ENCODE data around the gene MDGA2. TPM values are rescaled to one million over a fixed set of nuclear protein-coding genes. Genes with fewer than 3 reads are reported as not detected.

MDGA2 gene
- total RNA-seq, 1 donor from 2014 or later = 0.39 TPM

- no peaks in the 10 kb centered on the region for H3K36me3 Mint-ChIP-seq (ENCODE audit: unreplicated experiment)
- H3K27me3 Mint-ChIP-seq (ENCODE audit: unreplicated experiment) = peaks cover 2% of the 10 kb centered on the region
- peak; percentile 69 for TF ChIP-seq CTCF (IDR thresholded peaks at IDR 0.05; ENCODE audit: partially characterized antibody, unreplicated experiment)
- no peaks in the 10 kb centered on the region for H3K9me3 Mint-ChIP-seq (ENCODE audit: unreplicated experiment)
- H3K27ac Mint-ChIP-seq (ENCODE audit: unreplicated experiment) = no peak overlapping the region
- no peak for DNase-seq
- no peaks in the 10 kb centered on the region for H3K4me1 Mint-ChIP-seq (ENCODE audit: low read depth, unreplicated experiment)
- no peak overlapping the region for H3K4me3 Mint-ChIP-seq (ENCODE audit: unreplicated experiment)
Measured at GRCh38 chr14:47332939-47333338, 342.5 kb downstream of the MDGA2 start.

GRCh38 chr14:47332106-47332505 lies 343.3 kb downstream of the MDGA2 start:
- H3K9me3 Mint-ChIP-seq (ENCODE audit: unreplicated experiment) = no peaks in the 10 kb centered on the region
- H3K4me3 Mint-ChIP-seq (ENCODE audit: unreplicated experiment) = no peak overlapping the region
- H3K4me1 Mint-ChIP-seq (ENCODE audit: low read depth, unreplicated experiment) = no peaks in the 10 kb centered on the region
- H3K27me3 Mint-ChIP-seq (ENCODE audit: unreplicated experiment) = peaks cover 2% of the 10 kb centered on the region
- no peak for TF ChIP-seq CTCF (IDR thresholded peaks at IDR 0.05; ENCODE audit: partially characterized antibody, unreplicated experiment)
- DNase-seq = no peak
- no peak overlapping the region for H3K27ac Mint-ChIP-seq (ENCODE audit: unreplicated experiment)
- no peaks in the 10 kb centered on the region for H3K36me3 Mint-ChIP-seq (ENCODE audit: unreplicated experiment)

GRCh38 chr14:47328376-47328775 lies 347.0 kb downstream of the MDGA2 start:
- no peak for TF ChIP-seq CTCF (IDR thresholded peaks at IDR 0.05; ENCODE audit: partially characterized antibody, unreplicated experiment)
- DNase-seq = no peak
- Mint-ChIP-seq H3K9me3 (ENCODE audit: unreplicated experiment) (no peaks in the 10 kb centered on the region), H3K27ac (ENCODE audit: unreplicated experiment) (no peak overlapping the region), H3K4me3 (ENCODE audit: unreplicated experiment) (no peak overlapping the region), H3K27me3 (ENCODE audit: unreplicated experiment) (peaks cover 2% of the 10 kb centered on the region), H3K36me3 (ENCODE audit: unreplicated experiment) (no peaks in the 10 kb centered on the region), H3K4me1 (ENCODE audit: low read depth, unreplicated experiment) (no peaks in the 10 kb centered on the region)

- Mint-ChIP-seq H3K36me3 (ENCODE audit: unreplicated experiment) (no peaks in the 10 kb centered on the region), H3K27me3 (ENCODE audit: unreplicated experiment) (peaks cover 2% of the 10 kb centered on the region), H3K4me1 (ENCODE audit: low read depth, unreplicated experiment) (peaks cover 2% of the 10 kb centered on the region), H3K9me3 (ENCODE audit: unreplicated experiment) (no peaks in the 10 kb centered on the region), H3K4me3 (ENCODE audit: unreplicated experiment) (no peak overlapping the region), H3K27ac (ENCODE audit: unreplicated experiment) (no peak overlapping the region)
- DNase-seq = no peak
- TF ChIP-seq CTCF (IDR thresholded peaks at IDR 0.05; ENCODE audit: partially characterized antibody, unreplicated experiment) = no peak
Measured at GRCh38 chr14:47327336-47327735, 348.1 kb downstream of the MDGA2 start.

GRCh38 chr14:47322751-47323150 lies 352.7 kb downstream of the MDGA2 start:
- H3K4me3 Mint-ChIP-seq (ENCODE audit: unreplicated experiment) = no peak overlapping the region
- no peak for TF ChIP-seq CTCF (IDR thresholded peaks at IDR 0.05; ENCODE audit: partially characterized antibody, unreplicated experiment)
- H3K4me1 Mint-ChIP-seq (ENCODE audit: low read depth, unreplicated experiment) = peaks cover 12% of the 10 kb centered on the region
- H3K27me3 Mint-ChIP-seq (ENCODE audit: unreplicated experiment) = no peaks in the 10 kb centered on the region
- DNase-seq = no peak
- no peak overlapping the region for H3K27ac Mint-ChIP-seq (ENCODE audit: unreplicated experiment)
- no peaks in the 10 kb centered on the region for H3K9me3 Mint-ChIP-seq (ENCODE audit: unreplicated experiment)
- no peaks in the 10 kb centered on the region for H3K36me3 Mint-ChIP-seq (ENCODE audit: unreplicated experiment)
